Measurements from ENCODE around the gene C10orf95. TPM values are rescaled to one million over a fixed set of nuclear protein-coding genes. Genes with fewer than 3 reads are reported as not detected.

The C10orf95 gene
- total and polyA plus RNA-seq, 9 donors = 0.14 to 0.41 (median 0.27) TPM; not detected in 2

GRCh38 chr10:102409604-102410428 lies 41.5 kb downstream of the C10orf95 start:
- no peaks in the 10 kb centered on the region for H3K36me3 ChIP-seq (ENCODE audit: control insufficient read depth, insufficient read depth, low read length)
- no peak for DNase-seq
- no peaks in the 10 kb centered on the region for H3K9me3 ChIP-seq (replicated peaks; ENCODE audit: control insufficient read depth, low read depth, low read length)
- peaks cover 67% of the 10 kb centered on the region for H3K27me3 ChIP-seq (ENCODE audit: control insufficient read depth, insufficient read depth, low read length)
- 19% methylated on average over 15 of the region's 24 CpGs for WGBS (ENCODE audit: insufficient coverage)
- peaks cover 28% of the 10 kb centered on the region for H3K4me1 ChIP-seq (ENCODE audit: control insufficient read depth, insufficient read depth, low read length)
- H3K27ac ChIP-seq (ENCODE audit: low read length) = peak overlapping the region; percentile 86
- H3K4me3 ChIP-seq (ENCODE audit: low read length) = peak overlapping the region; percentile 42

GRCh38 chr10:102408728-102409603 lies 42.4 kb downstream of the C10orf95 start:
- H3K36me3 ChIP-seq (ENCODE audit: control insufficient read depth, insufficient read depth, low read length) = no peaks in the 10 kb centered on the region
- peaks cover 61% of the 10 kb centered on the region for H3K27me3 ChIP-seq (ENCODE audit: control insufficient read depth, insufficient read depth, low read length)
- H3K27ac ChIP-seq (ENCODE audit: low read length) = peak overlapping the region; percentile 86
- peak overlapping the region; percentile 42 for H3K4me3 ChIP-seq (ENCODE audit: low read length)
- peaks cover 28% of the 10 kb centered on the region for H3K4me1 ChIP-seq (ENCODE audit: control insufficient read depth, insufficient read depth, low read length)
- DNase-seq = peak; percentile 87
- H3K9me3 ChIP-seq (replicated peaks; ENCODE audit: control insufficient read depth, low read depth, low read length) = no peaks in the 10 kb centered on the region
- under 1% methylated on average over 96 of the region's 103 CpGs for WGBS (ENCODE audit: insufficient coverage)

GRCh38 chr10:102408131-102408727 lies 43.1 kb downstream of the C10orf95 start:
- DNase-seq = no peak
- Histone ChIP-seq H3K9me3 (replicated peaks; ENCODE audit: control insufficient read depth, low read depth, low read length) (no peaks in the 10 kb centered on the region), H3K4me1 (ENCODE audit: control insufficient read depth, insufficient read depth, low read length) (peaks cover 28% of the 10 kb centered on the region), H3K4me3 (ENCODE audit: low read length) (peak overlapping the region; percentile 42), H3K27ac (ENCODE audit: low read length) (no peak overlapping the region), H3K27me3 (ENCODE audit: control insufficient read depth, insufficient read depth, low read length) (peaks cover 55% of the 10 kb centered on the region), H3K36me3 (ENCODE audit: control insufficient read depth, insufficient read depth, low read length) (peaks cover 4% of the 10 kb centered on the region)
- WGBS (ENCODE audit: insufficient coverage) = 54% methylated on average over 11 of the region's 14 CpGs

DNA sequence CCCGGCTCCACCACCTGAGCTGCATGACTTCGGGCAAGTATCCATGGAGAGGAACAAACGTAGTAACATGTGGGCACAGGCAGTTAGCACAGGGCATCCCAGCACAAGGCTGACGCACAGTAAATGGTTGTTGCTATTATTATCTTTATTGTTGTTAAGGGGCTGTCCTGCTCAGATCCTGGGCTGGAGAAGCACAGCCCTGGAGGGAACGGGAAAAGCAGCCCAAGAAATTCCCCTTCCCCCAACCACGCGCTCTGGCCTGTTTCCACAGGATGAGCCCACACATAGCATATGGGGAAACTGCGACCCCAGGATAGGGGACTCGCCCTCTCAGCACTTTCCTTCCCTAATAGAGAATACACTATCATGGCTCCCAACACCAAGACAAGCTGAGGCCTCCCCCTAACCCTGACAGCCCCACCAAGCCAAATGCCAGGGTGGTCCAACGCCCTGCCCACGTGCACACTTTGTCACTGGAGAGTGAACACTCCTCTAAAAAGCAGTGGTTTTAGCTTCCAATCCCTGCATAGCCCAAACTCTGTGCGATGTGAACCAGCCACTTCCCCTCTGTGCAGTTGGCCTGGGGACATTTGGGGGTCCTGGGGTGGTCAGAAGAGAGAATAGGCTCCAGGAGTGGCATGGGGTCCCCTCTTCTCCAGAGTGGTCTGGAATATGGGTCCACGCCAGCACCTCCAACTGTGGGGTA lies 43.8 kb downstream of the C10orf95 start:
- WGBS (ENCODE audit: insufficient coverage) = 70% methylated on average over 4 of the region's 13 CpGs
- Histone ChIP-seq H3K4me3 (ENCODE audit: low read length) (no peak overlapping the region), H3K27me3 (ENCODE audit: control insufficient read depth, insufficient read depth, low read length) (peaks cover 49% of the 10 kb centered on the region), H3K9me3 (replicated peaks; ENCODE audit: control insufficient read depth, low read depth, low read length) (no peaks in the 10 kb centered on the region), H3K36me3 (ENCODE audit: control insufficient read depth, insufficient read depth, low read length) (peaks cover 4% of the 10 kb centered on the region), H3K27ac (ENCODE audit: low read length) (no peak overlapping the region), H3K4me1 (ENCODE audit: control insufficient read depth, insufficient read depth, low read length) (peaks cover 28% of the 10 kb centered on the region)
- DNase-seq = no peak

- peaks cover 41% of the 10 kb centered on the region for H3K27me3 ChIP-seq (ENCODE audit: control insufficient read depth, insufficient read depth, low read length)
- no peak for DNase-seq
- peaks cover 28% of the 10 kb centered on the region for H3K4me1 ChIP-seq (ENCODE audit: control insufficient read depth, insufficient read depth, low read length)
- WGBS (ENCODE audit: insufficient coverage) = no CpG with 5 or more reads among the region's 2 CpGs
- H3K9me3 ChIP-seq (replicated peaks; ENCODE audit: control insufficient read depth, low read depth, low read length) = no peaks in the 10 kb centered on the region
- peaks cover 11% of the 10 kb centered on the region for H3K36me3 ChIP-seq (ENCODE audit: control insufficient read depth, insufficient read depth, low read length)
- no peak overlapping the region for H3K27ac ChIP-seq (ENCODE audit: low read length)
- H3K4me3 ChIP-seq (ENCODE audit: low read length) = no peak overlapping the region
These were observed 44.5 kb downstream of the C10orf95 start for GRCh38 chr10:102406815-102407214.

DNA sequence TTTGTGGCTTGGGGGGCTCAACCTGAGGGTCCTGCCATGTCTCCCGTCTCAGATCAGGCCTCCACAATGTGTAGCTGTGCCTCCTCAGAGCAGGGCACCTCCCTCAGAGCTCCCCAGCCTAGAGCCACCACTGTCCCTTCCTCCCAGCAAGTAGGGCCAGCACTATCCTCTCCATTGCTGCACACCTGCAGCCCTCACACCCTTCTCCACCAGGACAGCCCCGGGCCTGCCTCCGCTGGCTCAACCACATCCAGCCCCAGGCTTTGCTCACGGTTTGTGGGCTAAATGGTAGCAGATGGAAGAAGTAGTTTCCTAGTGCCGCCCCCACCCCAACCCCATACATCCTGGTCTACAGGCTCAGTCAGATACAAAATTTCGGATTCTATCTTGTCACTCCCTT lies 45.7 kb downstream of the C10orf95 start:
- H3K36me3 ChIP-seq (ENCODE audit: control insufficient read depth, insufficient read depth, low read length) = peaks cover 23% of the 10 kb centered on the region
- 90% methylated on average over 3 of the region's 6 CpGs for WGBS (ENCODE audit: insufficient coverage)
- no peak overlapping the region for H3K27ac ChIP-seq (ENCODE audit: low read length)
- peaks cover 22% of the 10 kb centered on the region for H3K4me1 ChIP-seq (ENCODE audit: control insufficient read depth, insufficient read depth, low read length)
- no peak overlapping the region for H3K4me3 ChIP-seq (ENCODE audit: low read length)
- no peaks in the 10 kb centered on the region for H3K9me3 ChIP-seq (replicated peaks; ENCODE audit: control insufficient read depth, low read depth, low read length)
- no peak for DNase-seq
- H3K27me3 ChIP-seq (ENCODE audit: control insufficient read depth, insufficient read depth, low read length) = peaks cover 29% of the 10 kb centered on the region

DNA sequence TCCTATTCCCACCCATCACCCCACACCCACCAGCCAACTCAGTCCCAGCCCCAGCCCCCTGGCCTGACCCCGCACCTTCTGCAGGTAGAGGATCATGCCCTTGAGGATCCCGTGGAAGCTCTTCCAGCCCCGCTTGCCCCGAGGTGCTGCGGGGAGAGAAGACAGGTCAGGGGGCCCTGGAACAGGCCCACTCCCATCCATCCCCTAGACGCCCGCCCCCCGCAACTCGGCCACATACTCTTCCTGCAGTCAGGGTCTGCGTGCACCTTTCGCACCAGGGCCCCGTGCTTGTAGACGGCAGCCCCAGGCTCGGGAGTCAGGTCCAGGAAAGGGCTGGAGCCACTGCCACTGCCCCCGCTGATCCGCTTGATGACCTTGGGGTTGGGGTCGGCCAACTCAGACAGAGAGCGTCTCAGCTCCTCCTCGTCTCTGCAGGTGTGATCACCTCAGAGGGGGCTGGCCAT lies 46.2 kb downstream of the C10orf95 start:
- Histone ChIP-seq H3K36me3 (ENCODE audit: control insufficient read depth, insufficient read depth, low read length) (peaks cover 28% of the 10 kb centered on the region), H3K27me3 (ENCODE audit: control insufficient read depth, insufficient read depth, low read length) (peaks cover 24% of the 10 kb centered on the region), H3K4me3 (ENCODE audit: low read length) (no peak overlapping the region), H3K27ac (ENCODE audit: low read length) (no peak overlapping the region), H3K9me3 (replicated peaks; ENCODE audit: control insufficient read depth, low read depth, low read length) (no peaks in the 10 kb centered on the region), H3K4me1 (ENCODE audit: control insufficient read depth, insufficient read depth, low read length) (peaks cover 18% of the 10 kb centered on the region)
- 85% methylated on average over 15 of the region's 19 CpGs for WGBS (ENCODE audit: insufficient coverage)
- no peak for DNase-seq

DNA sequence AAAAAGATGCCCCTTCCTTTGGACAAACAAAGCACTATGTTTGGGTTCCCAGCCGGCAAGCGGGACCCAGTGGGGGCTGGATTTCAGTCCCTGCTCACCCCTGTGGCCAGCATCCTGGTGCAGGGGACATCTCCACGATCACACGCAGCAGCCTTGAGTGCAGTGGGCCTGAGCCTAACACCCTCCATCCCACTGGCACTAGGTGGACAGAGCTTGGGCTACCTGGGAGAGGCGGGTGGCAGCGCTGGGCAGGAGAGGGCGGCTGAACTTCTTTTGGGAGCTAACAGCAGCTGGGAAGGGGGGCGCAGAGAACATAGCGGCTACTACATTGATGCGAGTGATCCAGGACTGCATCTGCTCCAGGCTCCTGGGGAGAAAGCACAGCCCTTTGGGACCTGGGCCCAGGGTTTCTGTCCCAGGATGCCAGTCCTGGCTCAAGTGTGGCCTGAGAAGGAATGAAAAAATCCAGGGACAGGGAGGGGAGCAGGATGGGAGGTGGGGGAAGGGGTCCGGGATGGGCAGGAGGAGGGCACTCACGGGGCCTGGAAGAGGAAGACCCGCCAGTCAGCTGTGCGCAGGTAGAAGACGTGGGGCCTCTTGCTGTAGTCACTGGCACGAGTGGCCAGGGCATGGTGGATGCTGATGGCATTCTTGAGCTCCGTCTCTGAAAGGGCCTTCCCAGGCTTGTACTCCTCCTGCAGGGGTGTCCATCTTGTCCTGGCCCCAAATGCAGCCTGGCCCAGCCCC lies 46.8 kb downstream of the C10orf95 start:
- H3K4me1 ChIP-seq (ENCODE audit: control insufficient read depth, insufficient read depth, low read length) = peaks cover 18% of the 10 kb centered on the region
- no peak for DNase-seq
- WGBS (ENCODE audit: insufficient coverage) = 94% methylated on average over 16 of the region's 17 CpGs
- H3K27me3 ChIP-seq (ENCODE audit: control insufficient read depth, insufficient read depth, low read length) = peaks cover 18% of the 10 kb centered on the region
- no peak overlapping the region for H3K4me3 ChIP-seq (ENCODE audit: low read length)
- H3K36me3 ChIP-seq (ENCODE audit: control insufficient read depth, insufficient read depth, low read length) = peaks cover 33% of the 10 kb centered on the region
- H3K27ac ChIP-seq (ENCODE audit: low read length) = no peak overlapping the region
- no peaks in the 10 kb centered on the region for H3K9me3 ChIP-seq (replicated peaks; ENCODE audit: control insufficient read depth, low read depth, low read length)

- H3K27ac ChIP-seq (ENCODE audit: low read length) = no peak overlapping the region
- H3K27me3 ChIP-seq (ENCODE audit: control insufficient read depth, insufficient read depth, low read length) = peaks cover 8% of the 10 kb centered on the region
- no peak overlapping the region for H3K4me3 ChIP-seq (ENCODE audit: low read length)
- no CpG with 5 or more reads among the region's 13 CpGs for WGBS (ENCODE audit: insufficient coverage)
- DNase-seq = no peak
- peaks cover 15% of the 10 kb centered on the region for H3K4me1 ChIP-seq (ENCODE audit: control insufficient read depth, insufficient read depth, low read length)
- H3K9me3 ChIP-seq (replicated peaks; ENCODE audit: control insufficient read depth, low read depth, low read length) = no peaks in the 10 kb centered on the region
- peaks cover 38% of the 10 kb centered on the region for H3K36me3 ChIP-seq (ENCODE audit: control insufficient read depth, insufficient read depth, low read length)
These were observed 48.2 kb downstream of the C10orf95 start for GRCh38 chr10:102403115-102403514.

Data from muscle of leg (tissue), 11 donors.